ENCODE measurements around the gene LDLRAD2. TPM values are rescaled to one million over a fixed set of nuclear protein-coding genes. Genes with fewer than 3 reads are reported as not detected.

LDLRAD2 gene
- total and polyA plus RNA-seq, 2 of the 4 experiments (the other 2 are of a cell fraction) = 0.05 TPM; not detected in 1

DNA sequence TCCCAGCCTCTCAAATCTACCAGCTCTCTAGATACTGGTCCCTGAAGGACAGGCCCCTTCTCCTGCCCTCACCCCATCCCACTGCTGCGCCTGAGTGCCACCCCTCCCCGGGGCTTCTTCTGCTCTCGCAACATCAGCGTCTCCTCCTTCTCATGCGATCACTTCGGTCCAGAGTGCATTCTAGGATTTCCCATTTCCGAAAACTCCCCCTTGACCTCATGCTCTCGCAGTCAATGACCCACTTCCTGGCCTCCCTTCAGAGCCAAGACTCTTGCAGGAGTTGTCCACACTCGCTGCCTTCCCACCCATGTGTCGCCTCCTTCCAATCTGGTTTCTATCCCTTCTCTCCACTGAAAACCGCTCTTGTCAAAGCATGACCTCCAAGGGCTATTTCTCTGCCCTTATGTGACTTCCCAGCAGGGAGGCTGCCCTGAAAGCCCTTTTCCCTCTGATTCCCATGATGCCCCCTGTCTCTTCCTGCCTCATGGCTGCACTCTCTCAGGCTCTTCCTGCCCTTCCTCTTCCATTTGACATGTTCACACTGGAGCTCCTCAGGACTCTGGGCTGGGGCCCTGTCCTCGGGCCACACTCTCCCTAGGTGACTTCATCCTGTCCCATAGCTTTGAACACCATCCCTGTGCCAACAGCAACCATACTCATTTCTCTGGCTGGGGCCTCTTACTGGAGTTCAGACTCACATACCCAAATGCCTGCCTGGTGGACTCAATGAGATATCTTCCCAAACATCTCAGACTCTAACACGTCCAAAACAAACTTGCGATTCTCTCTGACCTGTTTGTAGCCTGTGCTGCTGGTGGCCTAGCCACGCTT is 46.0 kb downstream of the LDLRAD2 start (continued):
- no peak for TF ChIP-seq MAZ (IDR thresholded peaks at IDR 0.05; ENCODE audit: borderline replicate concordance, low read depth, low read length)

- Histone ChIP-seq H3K27me3 (ENCODE audit: control insufficient read depth, insufficient read depth, low read length) (no peaks in the 10 kb centered on the region), H3K9ac (ENCODE audit: low read depth, low read length) (no peak overlapping the region), H2AFZ (replicated peaks; ENCODE audit: low read length, poor library complexity) (no peak overlapping the region), H3K56ac (ENCODE audit: extremely low read depth, insufficient read depth, low read length) (no peak overlapping the region), H2BK120ac (ENCODE audit: low read depth, low read length) (no peak overlapping the region), H3K18ac (ENCODE audit: low read depth, low read length) (no peak overlapping the region), H2BK5ac (ENCODE audit: low read depth, low read length, poor library complexity, severe bottlenecking) (no peak overlapping the region), H3K36me3 (ENCODE audit: control insufficient read depth, insufficient read depth, low read length) (peaks cover 81% of the 10 kb centered on the region), H3K14ac (replicated peaks; ENCODE audit: low read depth, low read length) (no peak overlapping the region), H4K8ac (ENCODE audit: low read depth in 2 of 2, low read length in 2 of 2) (no peak overlapping the region), H3K23ac (ENCODE audit: low read depth, low read length) (no peak overlapping the region), H2BK20ac (ENCODE audit: low read depth, low read length) (no peak overlapping the region), H2AK9ac (replicated peaks; ENCODE audit: low read depth, low read length, poor library complexity) (no peak overlapping the region), H4K91ac (ENCODE audit: insufficient read depth, low read depth, low read length) (no peak overlapping the region), H3K4me2 (ENCODE audit: low read depth, low read length) (no peak overlapping the region), H4K5ac (ENCODE audit: low read depth, low read length) (no peak overlapping the region), H3K4me3 (ENCODE audit: insufficient read depth, low read depth, low read length) (no peak overlapping the region), H3K27ac (ENCODE audit: insufficient read depth, low read length) (no peak overlapping the region), H3K4ac (ENCODE audit: low read depth, low read length) (no peak overlapping the region), H3K4me1 (ENCODE audit: control insufficient read depth, insufficient read depth, low read length) (peaks cover 6% of the 10 kb centered on the region), H3K9me3 (ENCODE audit: control insufficient read depth, insufficient read depth, low read length) (no peaks in the 10 kb centered on the region), H2AK5ac (ENCODE audit: low read depth, low read length) (no peak overlapping the region), H4K20me1 (ENCODE audit: insufficient read depth, low read length) (peaks cover 7% of the 10 kb centered on the region), H2BK15ac (ENCODE audit: low read depth, low read length) (no peak overlapping the region), H3K79me1 (ENCODE audit: low read depth in 1 of 2, low read length in 2 of 2) (peaks cover 8 to 25% of the 10 kb centered on the region in 2 experiments), H3K9me1 (ENCODE audit: insufficient read depth, low read length) (peaks cover 6% of the 10 kb centered on the region)
- in situ Hi-C loops (cut with MboI; ENCODE audit: low sequenced_read_pairs) (no loop called here), intact Hi-C loops (cut with micrococcal nuclease) (no loop called here), dilution Hi-C loops (cut with HindIII; ENCODE audit: low sequenced_read_pairs, unreplicated experiment) (no loop called here)
- ChIA-PET CTCF (no interaction called here), POLR2A (ENCODE audit: unreplicated experiment) (no interaction called here)
- DNase-seq (no peak), ATAC-seq (ENCODE audit: low read depth) (no peak)
- WGBS, 2 experiments (ENCODE audit: extremely low coverage in 2 of 2, insufficient read length in 1 of 2) = no CpG with 5 or more reads among the region's 10 CpGs
- BruUV-seq (replicated peaks) = no TSS peak
- no peak for TF ChIP-seq POLR2A (IDR thresholded peaks at IDR 0.05; ENCODE audit: low read depth, low read length)
- no peak for TF ChIP-seq USF2 (IDR thresholded peaks at IDR 0.05; ENCODE audit: low read depth, low read length)
- TF ChIP-seq FOS (IDR thresholded peaks at IDR 0.05; ENCODE audit: low read depth, low read length) = no peak
- TF ChIP-seq RFX5 (IDR thresholded peaks at IDR 0.05; ENCODE audit: low read depth, low read length) = no peak
- no peak for TF ChIP-seq CEBPB (IDR thresholded peaks at IDR 0.05; ENCODE audit: low read depth, low read length)
- TF ChIP-seq MAZ (IDR thresholded peaks at IDR 0.05; ENCODE audit: borderline replicate concordance, low read depth, low read length) = no peak
- no peak for TF ChIP-seq RAD21 (IDR thresholded peaks at IDR 0.05; ENCODE audit: low read length)
- TF ChIP-seq, protein P1, sequence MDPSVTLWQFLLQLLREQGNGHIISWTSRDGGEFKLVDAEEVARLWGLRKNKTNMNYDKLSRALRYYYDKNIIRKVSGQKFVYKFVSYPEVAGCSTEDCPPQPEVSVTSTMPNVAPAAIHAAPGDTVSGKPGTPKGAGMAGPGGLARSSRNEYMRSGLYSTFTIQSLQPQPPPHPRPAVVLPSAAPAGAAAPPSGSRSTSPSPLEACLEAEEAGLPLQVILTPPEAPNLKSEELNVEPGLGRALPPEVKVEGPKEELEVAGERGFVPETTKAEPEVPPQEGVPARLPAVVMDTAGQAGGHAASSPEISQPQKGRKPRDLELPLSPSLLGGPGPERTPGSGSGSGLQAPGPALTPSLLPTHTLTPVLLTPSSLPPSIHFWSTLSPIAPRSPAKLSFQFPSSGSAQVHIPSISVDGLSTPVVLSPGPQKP (IDR thresholded peaks at IDR 0.05; ENCODE audit: borderline replicate concordance, low read depth, low read length) = no peak
- no peak for TF ChIP-seq BHLHE40 (IDR thresholded peaks at IDR 0.05; ENCODE audit: low read depth, low read length)
- no peak for TF ChIP-seq NFE2L2 (IDR thresholded peaks at IDR 0.05; ENCODE audit: low read depth, low read length)
- no peak for TF ChIP-seq SMC3 (IDR thresholded peaks at IDR 0.05; ENCODE audit: low read depth, low read length)
- no peak for TF ChIP-seq CTCF (conservative IDR thresholded peaks at IDR 0.05; ENCODE audit: low read depth, low read length)
Measured at GRCh38 chr1:21859669-21860179, 47.7 kb downstream of the LDLRAD2 start.

All from IMR-90 (cell line).